CD4-positive, alpha-beta T cell treated with Interleukin-2 at 100 ng/mL for 4 hours (primary cell): ENCODE measurements around the gene GIMAP5.

ENCODE experiments used
- DNase-seq: peaks from one replicate; pipeline ENCODE4 v3.0.0-alpha.2; 2020; ENCODE audit warnings: low spot score

GIMAP5 gene

GRCh38 chr7:150737265-150738055 is at the start of gene GIMAP5:
Gene GIMAP5 (plus strand): TSS chr7:150737418. CDS start chr7:150740885, 3,467 bp downstream.
- peak; percentile 83 for DNase-seq

- DNase-seq = no peak
Observed at GRCh38 chr7:150688630-150689029, 48.6 kb upstream of the GIMAP5 start.

GRCh38 chr7:150695654-150696053 is 41.6 kb upstream of the GIMAP5 start:
- DNase-seq = no peak

DNA sequence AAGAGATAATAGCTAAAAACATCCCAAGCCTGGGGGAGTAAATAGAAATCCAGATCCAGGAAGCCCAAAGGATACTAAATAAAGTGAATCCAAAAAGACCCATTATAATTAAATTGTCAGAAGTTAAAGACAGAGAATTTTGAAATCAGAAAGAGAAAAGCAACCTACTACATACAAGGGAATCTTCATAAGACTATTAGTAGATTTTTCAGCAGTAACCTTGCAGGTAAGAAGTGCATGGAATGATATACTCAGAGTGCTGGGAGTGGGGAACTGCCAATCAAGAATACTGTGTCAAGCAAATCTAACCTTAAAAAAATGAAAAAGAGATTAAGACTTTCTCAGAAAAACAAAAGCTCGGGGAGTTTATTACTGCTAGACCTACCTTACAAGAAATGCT is 34.0 kb upstream of the GIMAP5 start:
- DNase-seq = no peak

DNA sequence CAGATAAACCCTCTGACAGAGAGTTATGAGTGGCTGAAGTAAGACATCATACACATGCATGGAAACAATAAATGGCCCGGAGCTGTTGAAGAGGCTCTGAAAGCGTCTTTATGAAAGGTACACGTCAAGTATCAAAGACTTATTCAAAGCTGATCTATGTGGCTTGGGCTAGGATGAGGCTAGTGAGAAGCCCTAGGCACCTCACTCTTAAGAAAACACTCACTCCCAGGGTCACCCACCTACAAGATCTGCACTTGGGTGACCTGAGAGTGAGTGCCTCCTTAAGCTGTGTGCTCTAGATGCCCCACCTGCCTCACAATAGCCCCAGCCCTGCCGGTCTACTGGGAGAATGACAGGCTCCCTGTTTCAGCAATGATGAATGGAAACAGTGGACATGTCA is 21.9 kb upstream of the GIMAP5 start:
- DNase-seq = peak; percentile 27

DNA sequence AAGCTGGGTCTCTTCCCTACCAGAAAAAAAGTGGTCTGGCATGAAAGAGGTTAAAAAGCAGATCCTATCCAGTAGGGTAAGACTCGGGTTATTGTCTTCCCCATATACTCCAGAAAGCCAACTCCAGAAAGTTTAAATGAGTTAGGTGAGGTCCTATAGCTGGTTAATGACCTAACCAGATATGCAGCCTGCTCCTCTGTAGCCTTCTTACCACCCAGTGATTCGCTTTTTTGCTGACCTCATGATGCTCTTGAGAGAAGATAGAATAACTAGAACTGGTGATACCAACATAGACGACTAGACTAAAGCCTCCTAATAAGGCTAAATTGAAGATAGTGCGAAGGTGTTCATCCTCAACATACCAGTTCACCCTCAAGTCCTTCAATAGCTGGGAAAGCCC is 21.5 kb upstream of the GIMAP5 start:
- DNase-seq = peak; percentile 49

DNA sequence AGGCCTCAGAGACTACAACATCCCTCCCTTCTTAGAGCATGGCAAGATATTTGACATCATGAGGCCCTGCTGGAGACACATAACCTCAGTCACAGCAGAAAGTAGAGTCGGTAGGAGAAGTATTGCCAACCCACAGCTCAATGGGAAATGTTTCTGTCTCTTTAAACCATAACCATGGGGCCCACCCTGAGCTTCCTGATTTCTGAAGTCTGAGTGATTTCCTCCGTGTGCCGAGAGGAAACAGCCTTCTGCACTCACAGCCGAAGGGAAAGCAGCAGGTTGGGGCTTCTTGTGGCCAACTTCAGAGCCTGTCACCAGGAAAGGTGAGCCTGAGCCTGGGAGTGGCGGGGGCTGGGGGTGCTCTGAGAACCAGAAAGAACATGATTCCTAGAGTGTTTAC is 20.9 kb upstream of the GIMAP5 start, which contains the start of gene GIMAP1:
Gene GIMAP1 (plus strand): TSS at position 246 of the 400 bp plus-strand sequence. CDS start 2,435 bp downstream, outside the sequence.
- peak; percentile 85 for DNase-seq

DNA sequence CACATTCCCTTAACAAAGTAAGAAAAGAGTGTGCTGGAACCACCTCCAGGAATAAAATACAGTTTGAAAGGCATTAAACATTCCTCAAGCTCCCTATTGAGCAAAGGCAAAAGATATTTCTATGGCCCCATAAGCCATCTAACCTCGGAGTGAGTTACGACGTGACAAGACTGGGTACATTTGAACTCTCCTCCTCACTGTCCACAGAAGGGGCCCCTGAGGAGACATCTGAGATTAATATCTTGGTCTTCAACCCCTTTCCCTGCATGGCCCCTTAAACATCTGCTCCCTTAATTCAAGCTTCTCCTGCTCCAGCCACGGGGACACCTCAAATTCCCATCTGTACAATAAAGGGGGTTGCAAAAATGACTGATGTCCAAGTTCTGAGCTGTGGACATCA is 20.3 kb upstream of the GIMAP5 start:
- no peak for DNase-seq

DNA sequence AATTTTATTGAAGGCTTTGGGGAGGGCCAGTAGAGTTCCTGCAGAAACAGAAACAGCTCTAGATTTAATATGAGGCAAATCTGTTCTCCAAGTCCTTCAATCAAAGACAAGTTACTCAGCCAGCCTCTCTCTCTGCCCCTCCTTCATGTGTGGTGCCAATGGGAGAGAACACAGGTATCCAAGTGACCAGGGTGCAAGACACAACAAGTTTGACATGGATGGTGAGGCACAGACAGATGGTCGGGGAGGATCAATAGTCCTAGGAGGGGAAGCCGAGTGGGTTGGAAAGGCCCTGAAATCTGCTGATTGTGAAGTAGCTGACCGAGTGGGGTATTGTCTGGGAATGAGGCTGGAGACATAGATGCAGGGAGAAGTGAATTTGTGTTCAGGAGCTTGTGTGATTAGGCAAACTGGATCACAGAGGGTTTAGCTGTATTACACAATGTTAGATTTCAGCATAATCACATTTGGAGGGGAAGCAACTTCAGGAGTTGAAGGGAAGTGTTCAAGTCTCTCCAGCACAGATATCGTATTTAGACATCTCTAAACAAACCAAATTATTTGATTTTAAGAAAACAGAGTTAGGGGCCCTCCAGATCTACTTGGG is 19.3 kb upstream of the GIMAP5 start:
- peak; percentile 61 for DNase-seq

- DNase-seq = no peak
Observed at GRCh38 chr7:150719436-150719835, 17.8 kb upstream of the GIMAP5 start.

- DNase-seq = no peak
Observed at GRCh38 chr7:150719960-150720891, 17.0 kb upstream of the GIMAP5 start.

DNA sequence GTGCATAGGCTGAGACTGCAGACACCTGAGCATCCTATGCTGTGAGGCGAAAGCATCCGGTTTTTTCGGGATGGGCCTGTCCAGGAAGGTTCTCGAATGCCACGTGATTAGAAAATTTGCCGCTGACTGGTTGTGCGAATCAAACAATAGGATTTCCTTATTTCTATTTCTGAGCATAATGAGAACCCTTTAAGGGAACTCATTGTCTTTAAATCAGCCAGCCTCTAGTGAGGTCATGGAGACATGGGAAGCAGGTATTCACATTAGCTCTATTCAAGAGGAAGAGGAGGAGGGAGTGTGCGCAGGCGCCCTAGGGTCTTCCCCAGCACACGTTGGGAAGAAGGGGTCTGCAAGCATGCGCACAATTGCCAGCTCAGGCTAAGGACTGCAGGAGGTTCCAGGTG is 15.2 kb upstream of the GIMAP5 start:
- DNase-seq = no peak

GRCh38 chr7:150722431-150722931 is 14.7 kb upstream of the GIMAP5 start:
- no peak for DNase-seq

DNA sequence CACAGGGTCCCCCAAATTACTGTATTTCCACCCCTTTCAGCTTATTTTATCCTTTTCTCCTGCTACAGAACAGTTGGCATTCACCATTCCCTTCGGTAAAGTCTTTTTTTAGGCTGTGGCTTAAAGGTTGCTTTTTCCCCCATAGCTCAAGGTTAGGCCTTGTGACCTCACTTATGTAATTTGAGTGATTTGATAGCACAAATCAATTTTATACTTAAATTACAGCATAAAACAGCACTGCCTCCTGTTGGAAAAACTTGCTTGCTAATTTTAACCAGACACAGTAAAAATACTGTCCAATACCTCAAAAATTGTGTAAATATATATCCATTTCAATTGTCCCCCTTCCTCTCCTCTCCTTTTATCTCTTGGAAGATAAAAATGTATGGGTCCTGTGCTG is 13.8 kb upstream of the GIMAP5 start:
- no peak for DNase-seq

GRCh38 chr7:150727381-150727780 is 9.8 kb upstream of the GIMAP5 start:
- DNase-seq = no peak

DNA sequence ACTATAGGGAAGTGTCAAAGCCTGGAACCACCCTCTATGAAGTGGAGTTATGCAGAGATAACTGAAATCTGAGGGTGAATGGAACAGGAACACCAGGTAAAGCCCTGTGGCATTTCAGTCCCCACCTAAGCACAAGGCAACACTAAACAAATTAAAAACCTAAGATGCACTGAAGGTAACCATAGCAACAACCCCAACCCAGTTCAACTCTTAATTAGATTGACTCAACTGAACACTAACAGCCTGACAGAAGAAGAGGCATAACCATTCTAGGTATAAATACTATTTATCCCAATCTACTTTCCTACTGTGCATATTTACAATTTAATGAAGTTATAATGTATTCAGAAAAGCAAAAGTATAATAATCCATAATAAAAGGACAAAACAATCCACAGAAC is 9.2 kb upstream of the GIMAP5 start:
- DNase-seq = no peak

- no peak for DNase-seq
Observed at GRCh38 chr7:150728609-150729008, 8.6 kb upstream of the GIMAP5 start.

- DNase-seq = peak; percentile 71
Observed at GRCh38 chr7:150731916-150732315, 5.3 kb upstream of the GIMAP5 start.

DNA sequence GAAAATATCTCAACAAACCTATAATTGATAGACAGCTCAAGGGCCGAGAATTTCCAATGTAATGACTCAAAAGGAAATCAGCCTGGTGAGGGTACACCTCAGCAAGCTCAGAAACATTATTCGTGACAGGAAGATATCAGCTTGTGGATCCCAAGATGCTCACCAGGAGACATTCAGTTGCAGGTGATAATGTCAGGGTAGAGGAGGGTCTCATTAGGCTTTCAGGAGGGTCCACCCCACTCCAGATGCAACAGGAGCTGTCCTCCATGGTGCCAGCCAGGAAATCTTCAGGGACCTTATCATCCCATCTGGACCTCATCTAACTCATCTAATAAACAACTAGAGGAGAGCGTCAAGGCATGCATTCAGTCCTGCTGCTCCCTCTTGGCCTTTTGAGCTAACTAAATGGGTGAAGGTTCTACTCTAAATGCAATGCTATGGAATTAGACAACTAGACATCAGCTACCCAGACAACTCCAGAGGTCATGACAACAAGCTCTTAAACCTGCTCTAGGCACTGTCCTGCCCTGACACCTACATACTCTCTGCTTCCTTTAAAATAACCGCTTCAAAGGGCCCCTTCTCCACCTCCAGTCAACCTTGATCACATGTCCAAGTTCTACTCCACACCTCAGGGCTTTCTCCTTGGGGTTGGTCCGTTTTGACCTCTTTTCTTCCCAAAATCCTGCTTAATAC is 4.3 kb upstream of the GIMAP5 start:
- no peak for DNase-seq

DNA sequence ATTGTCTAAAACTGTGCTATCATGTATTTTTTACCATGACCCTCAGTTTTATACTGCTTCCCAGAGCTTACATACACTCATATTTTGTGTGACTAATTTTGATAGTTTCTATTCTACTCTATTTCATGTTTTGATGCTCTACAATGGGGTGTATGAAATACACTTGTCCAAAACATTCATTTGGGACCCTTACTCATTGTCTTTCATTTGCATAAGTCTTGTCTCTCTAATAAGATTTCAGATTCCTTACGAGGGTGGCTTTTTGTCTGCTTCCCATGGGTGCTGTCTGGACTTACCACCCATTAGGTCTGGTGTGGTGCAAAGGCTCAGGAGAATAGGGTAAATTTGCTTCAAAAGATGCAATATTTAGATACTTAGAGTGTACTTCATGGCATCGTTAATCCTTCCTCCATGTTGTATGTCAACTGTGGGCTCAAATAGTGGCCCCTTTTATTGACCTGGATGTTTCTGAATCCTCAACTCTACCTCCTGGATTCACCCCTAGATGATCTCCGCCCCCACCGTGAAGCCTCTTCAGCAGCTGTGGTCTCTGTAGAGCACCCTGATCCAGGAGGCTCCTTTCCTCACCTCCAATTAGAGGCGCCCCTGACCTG is 3.6 kb upstream of the GIMAP5 start:
- no peak for DNase-seq

DNA sequence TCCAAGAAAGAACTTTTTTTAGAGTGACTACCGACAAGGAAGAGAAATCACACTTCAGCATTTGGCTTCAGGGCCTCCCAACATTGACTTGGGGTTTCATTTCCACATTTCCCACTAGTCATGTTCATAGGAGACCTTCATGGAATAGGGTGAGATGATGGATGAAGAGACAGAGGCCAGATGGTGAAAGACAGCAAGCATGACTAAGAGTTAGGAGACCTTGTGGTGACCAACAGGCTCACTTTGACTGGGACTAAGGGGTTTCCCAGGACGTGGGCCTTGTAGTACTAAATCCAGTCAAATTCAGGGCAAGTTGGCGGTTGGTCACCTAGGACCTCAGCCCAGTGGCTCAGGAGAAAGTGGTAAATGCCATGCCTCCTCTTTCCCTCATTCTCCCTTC is 3.0 kb upstream of the GIMAP5 start:
- DNase-seq = no peak
